ENCODE results near the gene BAK1.

DNA sequence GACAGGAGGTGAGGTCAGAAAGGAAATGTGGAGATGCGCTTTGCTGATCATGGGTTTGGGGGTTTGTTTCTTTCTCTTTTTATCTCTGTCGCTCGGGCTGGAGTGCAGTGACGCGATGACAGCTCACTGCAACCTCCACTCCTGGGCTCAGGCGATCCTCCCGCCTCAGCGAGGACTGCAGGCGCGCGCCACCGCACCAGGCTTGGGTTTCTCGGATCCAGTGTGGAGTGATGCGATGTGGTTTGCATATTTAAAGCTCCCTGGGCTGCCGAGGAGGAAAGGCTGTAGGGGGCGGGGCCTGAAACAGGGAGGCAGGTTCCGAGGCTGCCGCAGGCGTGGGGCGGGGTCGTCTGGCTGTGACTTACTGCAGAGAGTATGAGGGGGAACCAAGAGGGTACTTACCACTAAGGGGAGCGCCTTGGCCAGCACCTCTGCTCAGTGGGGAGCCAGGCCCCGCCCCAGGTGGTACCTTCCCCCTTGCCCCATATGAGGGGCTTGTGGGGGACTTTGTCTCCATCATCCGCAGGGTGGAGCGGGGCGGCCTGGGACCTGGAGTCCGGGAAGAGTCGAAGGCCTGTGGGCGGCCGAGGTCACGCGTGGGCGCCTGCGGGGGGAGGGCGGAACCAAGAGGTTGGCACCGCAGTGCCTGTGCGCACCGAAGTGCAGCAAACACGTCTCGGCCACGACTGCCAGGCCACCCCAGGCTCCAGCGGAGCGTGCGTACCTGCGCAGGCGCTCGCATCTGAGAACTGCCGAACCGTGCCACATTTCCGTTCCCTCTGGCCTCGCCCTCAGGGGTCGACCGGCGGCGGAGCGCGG is 12.7 kb upstream of the BAK1 start:
- TF ChIP-seq, protein P1, sequence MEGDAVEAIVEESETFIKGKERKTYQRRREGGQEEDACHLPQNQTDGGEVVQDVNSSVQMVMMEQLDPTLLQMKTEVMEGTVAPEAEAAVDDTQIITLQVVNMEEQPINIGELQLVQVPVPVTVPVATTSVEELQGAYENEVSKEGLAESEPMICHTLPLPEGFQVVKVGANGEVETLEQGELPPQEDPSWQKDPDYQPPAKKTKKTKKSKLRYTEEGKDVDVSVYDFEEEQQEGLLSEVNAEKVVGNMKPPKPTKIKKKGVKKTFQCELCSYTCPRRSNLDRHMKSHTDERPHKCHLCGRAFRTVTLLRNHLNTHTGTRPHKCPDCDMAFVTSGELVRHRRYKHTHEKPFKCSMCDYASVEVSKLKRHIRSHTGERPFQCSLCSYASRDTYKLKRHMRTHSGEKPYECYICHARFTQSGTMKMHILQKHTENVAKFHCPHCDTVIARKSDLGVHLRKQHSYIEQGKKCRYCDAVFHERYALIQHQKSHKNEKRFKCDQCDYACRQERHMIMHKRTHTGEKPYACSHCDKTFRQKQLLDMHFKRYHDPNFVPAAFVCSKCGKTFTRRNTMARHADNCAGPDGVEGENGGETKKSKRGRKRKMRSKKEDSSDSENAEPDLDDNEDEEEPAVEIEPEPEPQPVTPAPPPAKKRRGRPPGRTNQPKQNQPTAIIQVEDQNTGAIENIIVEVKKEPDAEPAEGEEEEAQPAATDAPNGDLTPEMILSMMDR (IDR thresholded peaks at IDR 0.05), result no peak
- no peak for TF ChIP-seq POLR2A (IDR thresholded peaks at IDR 0.05)
- TF ChIP-seq POLR2AphosphoS5 (IDR thresholded peaks at IDR 0.05), result no peak

All from suprapubic skin (tissue), 4 donors.